Measurements from ENCODE around the gene NPTXR. TPM values are rescaled to one million over a fixed set of nuclear protein-coding genes. Genes with fewer than 3 reads are reported as not detected.

NPTXR gene
- polyA plus RNA-seq, 1 of the 3 experiments (the other 2 are of a cell fraction): 1.2 TPM

DNA sequence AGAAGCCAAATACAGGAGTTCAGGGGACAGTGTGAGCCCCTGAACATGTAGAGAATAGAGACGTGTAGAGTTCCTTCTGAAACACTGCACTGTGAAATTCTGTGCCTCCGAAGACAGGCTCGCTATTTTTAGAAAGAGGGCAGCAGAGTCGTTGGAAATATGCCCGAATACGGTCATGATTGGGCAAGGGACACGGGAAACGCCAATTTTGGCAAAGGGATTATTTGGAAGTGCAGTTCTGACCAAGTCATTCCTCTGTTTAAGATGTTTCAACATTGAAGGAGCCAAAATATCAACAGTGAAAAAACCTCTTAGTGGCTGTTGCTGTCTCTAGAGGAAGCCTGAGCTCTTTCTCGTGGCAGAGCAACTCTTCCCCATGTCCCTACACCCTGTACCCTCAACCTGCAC is 37.6 kb upstream of the NPTXR start:
- Histone ChIP-seq H3K4me2 (no peak overlapping the region), H4K20me1 (ENCODE audit: insufficient read depth) (no peaks in the 10 kb centered on the region), H3K9me3 (no peaks in the 10 kb centered on the region), H3K4me1 (ENCODE audit: control insufficient read depth in 1 of 2, insufficient read depth in 2 of 2, low read depth in 1 of 2, low read length in 1 of 2) (peaks cover 0 to 4% of the 10 kb centered on the region in 2 experiments; a peak in 1 of 4 replicates), H3K27me3 (ENCODE audit: insufficient read depth) (no peaks in the 10 kb centered on the region), H2AFZ (ENCODE audit: low read depth) (no peak overlapping the region), H3K36me3 (replicated peaks in 1 of 2; ENCODE audit: control insufficient read depth in 1 of 2, insufficient read depth in 2 of 2, low read length in 1 of 2) (no peaks in the 10 kb centered on the region), H3F3A (replicated peaks; ENCODE audit: insufficient read depth) (no peaks in the 10 kb centered on the region), H3K79me2 (ENCODE audit: insufficient read depth) (no peaks in the 10 kb centered on the region), H3K27ac (ENCODE audit: low read depth in 2 of 2, low read length in 1 of 2) (no peak overlapping the region), H3K4me3 (ENCODE audit: low read depth in 2 of 2, low read length in 1 of 2) (no peak overlapping the region), H3K9ac (no peak overlapping the region), H3K9me2 (no peaks in the 10 kb centered on the region)
- TF ChIP-seq TCF12 (IDR thresholded peaks at IDR 0.05) (no peak), FOXM1 (IDR thresholded peaks at IDR 0.05; ENCODE audit: low read depth) (no peak), MEF2A (IDR thresholded peaks at IDR 0.05; ENCODE audit: borderline replicate concordance, low read depth) (no peak), JUND (IDR thresholded peaks at IDR 0.05) (no peak), EZH2phosphoT487 (IDR thresholded peaks at IDR 0.05; ENCODE audit: borderline replicate concordance, low read depth) (no peak), EP300 (IDR thresholded peaks at IDR 0.05; ENCODE audit: borderline replicate concordance in 1 of 2, low read depth in 1 of 2, low read length in 1 of 2) (no peak), TAF1 (IDR thresholded peaks at IDR 0.05; ENCODE audit: borderline replicate concordance, low read depth, low read length) (no peak), CHD2 (IDR thresholded peaks at IDR 0.05; ENCODE audit: low read length, partially characterized antibody) (no peak), YY1 (IDR thresholded peaks at IDR 0.05; ENCODE audit: low read depth) (no peak)
- TF ChIP-seq, protein P1, sequence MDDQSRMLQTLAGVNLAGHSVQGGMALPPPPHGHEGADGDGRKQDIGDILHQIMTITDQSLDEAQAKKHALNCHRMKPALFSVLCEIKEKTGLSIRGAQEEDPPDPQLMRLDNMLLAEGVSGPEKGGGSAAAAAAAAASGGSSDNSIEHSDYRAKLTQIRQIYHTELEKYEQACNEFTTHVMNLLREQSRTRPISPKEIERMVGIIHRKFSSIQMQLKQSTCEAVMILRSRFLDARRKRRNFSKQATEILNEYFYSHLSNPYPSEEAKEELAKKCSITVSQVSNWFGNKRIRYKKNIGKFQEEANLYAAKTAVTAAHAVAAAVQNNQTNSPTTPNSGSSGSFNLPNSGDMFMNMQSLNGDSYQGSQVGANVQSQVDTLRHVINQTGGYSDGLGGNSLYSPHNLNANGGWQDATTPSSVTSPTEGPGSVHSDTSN (IDR thresholded peaks at IDR 0.05): no peak
- TF ChIP-seq, protein P2, sequence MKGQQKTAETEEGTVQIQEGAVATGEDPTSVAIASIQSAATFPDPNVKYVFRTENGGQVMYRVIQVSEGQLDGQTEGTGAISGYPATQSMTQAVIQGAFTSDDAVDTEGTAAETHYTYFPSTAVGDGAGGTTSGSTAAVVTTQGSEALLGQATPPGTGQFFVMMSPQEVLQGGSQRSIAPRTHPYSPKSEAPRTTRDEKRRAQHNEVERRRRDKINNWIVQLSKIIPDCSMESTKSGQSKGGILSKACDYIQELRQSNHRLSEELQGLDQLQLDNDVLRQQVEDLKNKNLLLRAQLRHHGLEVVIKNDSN (IDR thresholded peaks at IDR 0.05; ENCODE audit: borderline replicate concordance, low read depth): no peak
- TF ChIP-seq, protein P3, sequence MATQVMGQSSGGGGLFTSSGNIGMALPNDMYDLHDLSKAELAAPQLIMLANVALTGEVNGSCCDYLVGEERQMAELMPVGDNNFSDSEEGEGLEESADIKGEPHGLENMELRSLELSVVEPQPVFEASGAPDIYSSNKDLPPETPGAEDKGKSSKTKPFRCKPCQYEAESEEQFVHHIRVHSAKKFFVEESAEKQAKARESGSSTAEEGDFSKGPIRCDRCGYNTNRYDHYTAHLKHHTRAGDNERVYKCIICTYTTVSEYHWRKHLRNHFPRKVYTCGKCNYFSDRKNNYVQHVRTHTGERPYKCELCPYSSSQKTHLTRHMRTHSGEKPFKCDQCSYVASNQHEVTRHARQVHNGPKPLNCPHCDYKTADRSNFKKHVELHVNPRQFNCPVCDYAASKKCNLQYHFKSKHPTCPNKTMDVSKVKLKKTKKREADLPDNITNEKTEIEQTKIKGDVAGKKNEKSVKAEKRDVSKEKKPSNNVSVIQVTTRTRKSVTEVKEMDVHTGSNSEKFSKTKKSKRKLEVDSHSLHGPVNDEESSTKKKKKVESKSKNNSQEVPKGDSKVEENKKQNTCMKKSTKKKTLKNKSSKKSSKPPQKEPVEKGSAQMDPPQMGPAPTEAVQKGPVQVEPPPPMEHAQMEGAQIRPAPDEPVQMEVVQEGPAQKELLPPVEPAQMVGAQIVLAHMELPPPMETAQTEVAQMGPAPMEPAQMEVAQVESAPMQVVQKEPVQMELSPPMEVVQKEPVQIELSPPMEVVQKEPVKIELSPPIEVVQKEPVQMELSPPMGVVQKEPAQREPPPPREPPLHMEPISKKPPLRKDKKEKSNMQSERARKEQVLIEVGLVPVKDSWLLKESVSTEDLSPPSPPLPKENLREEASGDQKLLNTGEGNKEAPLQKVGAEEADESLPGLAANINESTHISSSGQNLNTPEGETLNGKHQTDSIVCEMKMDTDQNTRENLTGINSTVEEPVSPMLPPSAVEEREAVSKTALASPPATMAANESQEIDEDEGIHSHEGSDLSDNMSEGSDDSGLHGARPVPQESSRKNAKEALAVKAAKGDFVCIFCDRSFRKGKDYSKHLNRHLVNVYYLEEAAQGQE (IDR thresholded peaks at IDR 0.05; ENCODE audit: low read depth, low read length): no peak
- DNase-seq: no peak
- POLR2A ChIA-PET: no interaction called here
- 61% methylated on average over 9 of the region's 9 CpGs for WGBS (ENCODE audit: low lambda C conversion rate)
- CTCF ChIA-PET: interaction anchor here (1.8 kb wide), 1 partner anchor 13 kb away, joined by 4 read pairs; no protein-coding TSS in a partner anchor

DNA sequence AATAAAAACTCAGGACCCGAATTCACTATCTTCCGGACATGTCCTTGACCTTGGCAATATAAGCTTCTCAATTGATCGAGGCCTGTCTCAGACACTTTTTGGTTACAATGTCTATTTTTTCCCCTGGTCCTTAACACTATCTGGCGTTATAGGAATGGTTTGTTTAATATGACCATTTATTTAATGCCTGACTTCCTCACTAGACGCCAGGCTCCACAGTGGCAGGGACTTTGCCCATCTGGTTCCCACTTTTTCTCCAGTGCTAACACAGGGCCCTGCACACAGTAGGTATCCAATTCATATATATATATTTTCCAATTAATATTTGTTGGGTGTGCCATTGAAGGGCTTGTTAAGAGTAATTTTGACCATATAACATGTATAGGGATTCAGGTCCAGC is 36.1 kb upstream of the NPTXR start:
- ChIA-PET POLR2A (interaction anchor here (0.6 kb wide), 1 partner anchor 56 kb away, joined by 3 read pairs; no protein-coding TSS in a partner anchor), CTCF (interaction anchor here (2.8 kb wide), 1 partner anchor 10 kb away, joined by 17 read pairs; no protein-coding TSS in a partner anchor)
- H3K4me3 ChIP-seq (ENCODE audit: low read depth in 2 of 2, low read length in 1 of 2): no peak overlapping the region
- no peaks in the 10 kb centered on the region for H3F3A ChIP-seq (replicated peaks; ENCODE audit: insufficient read depth)
- no peak overlapping the region for H3K27ac ChIP-seq (ENCODE audit: low read depth in 2 of 2, low read length in 1 of 2)
- H3K27me3 ChIP-seq (ENCODE audit: insufficient read depth): no peaks in the 10 kb centered on the region
- H2AFZ ChIP-seq (ENCODE audit: low read depth): no peak overlapping the region
- H3K9me2 ChIP-seq: no peaks in the 10 kb centered on the region
- TF ChIP-seq POLR2AphosphoS5 (IDR thresholded peaks at IDR 0.05; ENCODE audit: low read depth, low read length) (no peak), TCF12 (IDR thresholded peaks at IDR 0.05) (no peak)
- no peak overlapping the region for H3K4me2 ChIP-seq
- H4K20me1 ChIP-seq (ENCODE audit: insufficient read depth): no peaks in the 10 kb centered on the region
- no peaks in the 10 kb centered on the region for H3K79me2 ChIP-seq (ENCODE audit: insufficient read depth)
- no peak overlapping the region for H3K9ac ChIP-seq
- no peaks in the 10 kb centered on the region for H3K9me3 ChIP-seq
- H3K36me3 ChIP-seq (replicated peaks in 1 of 2; ENCODE audit: control insufficient read depth in 1 of 2, insufficient read depth in 2 of 2, low read length in 1 of 2): no peaks in the 10 kb centered on the region
- no peak for DNase-seq
- H3K4me1 ChIP-seq (ENCODE audit: control insufficient read depth in 1 of 2, insufficient read depth in 2 of 2, low read depth in 1 of 2, low read length in 1 of 2): peaks cover 0 to 4% of the 10 kb centered on the region in 2 experiments; a peak in 1 of 4 replicates
- whole genome bisulfite sequencing (ENCODE audit: low lambda C conversion rate): 68% methylated on average over 5 of the region's 5 CpGs

Measured in SK-N-SH (cell line).